Omental fat pad (tissue), 4 donors: ENCODE results near the gene PPFIA4. TPM values are rescaled to one million over a fixed set of nuclear protein-coding genes. Genes with fewer than 3 reads are reported as not detected.

Experiments used
- ATAC-seq: fragments of 150-250 bp; one replicate; pipeline ENCODE4 v1.9.1; 2016; ENCODE audit warnings: mild to moderate bottlenecking, moderate library complexity; ENCODE audit not compliant: low FRiP score
- DNase-seq: peaks from one replicate; pipeline ENCODE4 v3.0.0-alpha.2; 2019; ENCODE audit warnings: low spot score
- CTCF ChIP-seq, 3 donors: fragments of 450-650 bp; IDR thresholded peaks; one replicate each; pipeline ENCODE4 v1.5.1; 2016 to 2017; ENCODE audit warnings: antibody characterized with exemption in 3 of 3, mild to moderate bottlenecking in 3 of 3, moderate library complexity in 2 of 3
- total RNA-seq, 4 donors: library from RNA; depleted of rRNA; stranded (reverse); fragments of >200 nt; gene quantifications; one replicate each; pipeline ENCODE4 v1.1.0, GENCODE V29; 2016

Gene PPFIA4
- total RNA-seq, 4 donors from 2014 or later = 0.72 to 1.4 (median 1.2) TPM; not detected in 1

- ATAC-seq (no peak), DNase-seq (no peak)
- no peak for TF ChIP-seq CTCF (IDR thresholded peaks at IDR 0.05)
Observed at GRCh38 chr1:203072911-203073310, 46.6 kb downstream of the PPFIA4 start.

GRCh38 chr1:203073469-203073868 is 47.2 kb downstream of the PPFIA4 start:
- no peak for ATAC-seq
- DNase-seq = no peak
- TF ChIP-seq CTCF (IDR thresholded peaks at IDR 0.05) = no peak

GRCh38 chr1:203074610-203075009 is 48.3 kb downstream of the PPFIA4 start:
- ATAC-seq (no peak), DNase-seq (no peak)
- no peak for TF ChIP-seq CTCF (IDR thresholded peaks at IDR 0.05)

GRCh38 chr1:203075236-203076030 is 49.1 kb downstream of the PPFIA4 start:
- ATAC-seq = no peak
- DNase-seq = no peak
- no peak for TF ChIP-seq CTCF (IDR thresholded peaks at IDR 0.05)

- TF ChIP-seq CTCF (IDR thresholded peaks at IDR 0.05) = no peak
- DNase-seq (no peak), ATAC-seq (peak; percentile 25)
Observed at GRCh38 chr1:203076031-203076511, 49.8 kb downstream of the PPFIA4 start.

GRCh38 chr1:203077367-203077766 is 51.1 kb downstream of the PPFIA4 start:
- no peak for ATAC-seq
- no peak for DNase-seq
- no peak for TF ChIP-seq CTCF (IDR thresholded peaks at IDR 0.05)

GRCh38 chr1:203077956-203078355 is 51.7 kb downstream of the PPFIA4 start:
- no peak for TF ChIP-seq CTCF (IDR thresholded peaks at IDR 0.05)
- DNase-seq = no peak
- ATAC-seq = no peak
